H54 (cell line): Measurements from ENCODE around the gene ZNF428.
A peak's percentile ranks its signal among the peaks of the same experiment; 100 is the strongest.

Experiments
- DNase-seq: peaks from one replicate; pipeline ENCODE4 v3.0.0; 2011; ENCODE audit warnings: low spot score, mixed read lengths; ENCODE audit not compliant: insufficient read length
- FAIRE-seq: peaks from 3 replicates; lab custom pipeline; 2011; peaks lifted over from hg19 to GRCh38; lab: Jason Lieb, UNC
- POLR2A ChIP-seq: IDR thresholded peaks from 2 replicates; pipeline ENCODE4 v1.6.1; 2011; ENCODE audit warnings: low read depth, mild to moderate bottlenecking, low read length

The ZNF428 gene

DNA sequence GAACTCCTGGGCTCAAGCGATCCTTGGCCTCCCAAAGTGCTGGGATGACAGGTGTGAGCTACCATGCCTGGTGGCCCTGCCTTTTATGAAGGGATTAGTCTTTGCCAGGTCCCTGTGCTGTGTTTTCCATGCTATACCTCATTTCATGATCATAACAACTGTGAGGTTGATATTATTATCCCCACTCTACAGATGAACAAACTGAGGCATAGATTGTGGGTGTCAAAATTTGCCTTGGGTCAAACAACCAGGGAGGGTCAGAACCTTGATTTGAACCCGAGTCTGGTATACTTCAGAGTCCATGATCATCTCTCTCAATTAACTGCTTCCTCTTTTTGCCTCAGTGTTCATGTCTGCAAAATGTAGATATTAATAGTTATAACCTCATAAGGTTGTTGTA lies 36.9 kb downstream of the ZNF428 start:
- no peak for TF ChIP-seq POLR2A
- DNase-seq (no peak), FAIRE-seq (no peak)

DNA sequence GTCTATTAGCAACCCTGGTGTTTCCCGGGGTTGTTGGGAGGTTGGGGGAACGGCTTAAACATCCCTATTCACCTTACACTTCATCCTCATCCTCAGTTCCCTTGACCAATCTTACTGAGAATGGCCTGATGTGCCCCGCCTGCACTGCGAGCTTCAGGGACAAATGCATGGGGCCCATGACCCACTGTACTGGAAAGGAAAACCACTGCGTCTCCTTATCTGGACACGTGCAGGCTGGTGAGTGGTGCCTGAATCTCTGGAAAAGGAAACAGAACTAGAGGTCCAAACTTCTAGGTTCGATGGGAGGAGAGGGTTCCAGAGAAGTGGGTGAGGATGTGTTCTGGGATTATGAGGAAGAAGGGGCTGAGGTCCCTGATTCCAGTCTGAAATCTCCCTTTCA lies 38.0 kb downstream of the ZNF428 start:
- DNase-seq (no peak), FAIRE-seq (no peak)
- no peak for TF ChIP-seq POLR2A

- DNase-seq = no peak
- TF ChIP-seq POLR2A = no peak
- FAIRE-seq = no peak
Measured at GRCh38 chr19:43578787-43579186, 40.6 kb downstream of the ZNF428 start.

DNA sequence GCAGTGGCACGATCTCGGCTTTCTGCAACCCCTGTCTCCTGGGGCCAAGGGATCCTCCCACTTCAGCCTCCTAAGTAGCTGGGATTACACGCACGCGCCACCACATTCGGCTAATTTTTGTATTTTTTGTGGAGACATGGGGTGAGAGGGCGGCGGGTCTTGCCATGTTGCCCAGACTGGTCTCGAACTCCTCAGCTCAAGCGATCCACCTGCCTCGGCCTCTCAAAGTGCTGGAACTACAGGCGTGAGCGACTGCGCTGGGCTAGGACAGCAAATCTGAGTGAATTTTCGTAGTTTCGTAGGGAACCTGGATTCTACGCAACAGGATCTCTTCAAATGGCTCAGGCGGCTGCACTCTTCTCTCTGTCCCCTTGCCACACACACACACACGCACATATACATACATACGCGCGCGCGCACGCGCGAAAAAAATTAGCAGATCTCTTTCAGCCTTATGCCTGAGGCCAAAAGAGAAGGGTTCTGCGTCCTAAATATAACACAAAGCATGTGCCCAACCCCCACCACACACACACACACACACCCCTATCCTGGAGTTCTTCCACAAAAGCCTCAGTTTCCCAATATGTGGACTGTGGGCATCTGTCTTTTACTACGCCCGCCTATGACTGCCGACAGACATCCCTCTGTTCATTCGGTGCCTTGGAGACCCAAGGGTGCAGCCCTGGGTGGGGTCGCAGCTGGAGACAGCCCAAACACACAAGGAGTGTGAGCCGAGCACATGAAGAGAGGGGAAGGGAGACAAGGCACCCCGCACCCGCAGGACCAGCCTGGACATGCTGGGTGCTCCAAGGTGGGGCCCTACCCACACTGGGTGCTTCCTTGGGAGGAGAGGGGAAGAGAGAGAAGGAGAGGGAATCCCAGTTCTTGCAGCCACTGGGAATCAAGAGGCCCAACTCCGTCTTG lies 43.2 kb downstream of the ZNF428 start:
- TF ChIP-seq POLR2A = no peak
- DNase-seq = no peak
- FAIRE-seq = no peak

- TF ChIP-seq POLR2A = peak; percentile 60
- FAIRE-seq (peak; percentile 90), DNase-seq (peak; percentile 99)
Measured at GRCh38 chr19:43575156-43575950, 44.1 kb downstream of the ZNF428 start, which contains the start of the genes PINLYP and XRCC1. Gene PINLYP, plus strand, starts transcription at chr19:43575801. Its CDS starts 1,391 bp downstream, at chr19:43577192. Gene XRCC1, minus strand, starts transcription at chr19:43575527. Its CDS starts 69 bp downstream, at chr19:43575458.

DNA sequence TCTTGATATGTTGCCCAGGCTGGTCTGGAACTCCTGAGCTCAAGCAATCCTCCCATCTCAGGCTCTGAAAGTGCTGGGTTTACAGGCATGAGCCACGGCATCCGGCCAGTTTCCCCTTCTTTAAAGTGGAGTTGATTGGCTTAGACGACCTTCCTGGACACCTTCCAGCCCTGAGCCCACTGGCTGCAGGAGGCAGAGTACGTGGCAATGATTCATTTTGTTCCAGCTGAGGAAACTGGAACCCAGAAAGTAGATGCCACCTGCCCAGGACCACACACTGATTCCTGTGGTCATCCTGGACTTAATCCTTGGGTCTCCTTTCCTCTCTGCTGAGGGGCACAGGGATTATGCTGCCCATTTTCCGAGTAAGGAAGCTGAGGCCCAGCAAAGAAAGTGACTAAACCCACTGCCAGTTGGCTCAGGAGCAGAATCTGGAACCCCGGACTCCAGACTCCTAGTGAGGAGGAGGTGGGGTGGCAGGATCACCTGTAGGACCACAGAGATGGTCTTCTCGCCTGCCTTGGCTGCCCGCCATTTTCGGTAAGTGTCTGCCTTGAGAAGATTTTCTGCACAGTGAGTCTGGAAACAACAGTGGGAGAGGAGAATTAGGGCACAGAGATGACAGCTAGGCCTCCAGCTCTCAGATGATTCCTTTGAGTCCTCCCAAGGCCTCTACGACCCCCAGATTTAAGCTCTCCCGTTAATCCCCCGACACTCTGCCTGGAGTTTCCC lies 44.8 kb downstream of the ZNF428 start:
- no peak for FAIRE-seq
- 0 out of 2 replicates have a peak, but pooled peaks have one; percentile 32 for TF ChIP-seq POLR2A
- peak; percentile 62 for DNase-seq

DNA sequence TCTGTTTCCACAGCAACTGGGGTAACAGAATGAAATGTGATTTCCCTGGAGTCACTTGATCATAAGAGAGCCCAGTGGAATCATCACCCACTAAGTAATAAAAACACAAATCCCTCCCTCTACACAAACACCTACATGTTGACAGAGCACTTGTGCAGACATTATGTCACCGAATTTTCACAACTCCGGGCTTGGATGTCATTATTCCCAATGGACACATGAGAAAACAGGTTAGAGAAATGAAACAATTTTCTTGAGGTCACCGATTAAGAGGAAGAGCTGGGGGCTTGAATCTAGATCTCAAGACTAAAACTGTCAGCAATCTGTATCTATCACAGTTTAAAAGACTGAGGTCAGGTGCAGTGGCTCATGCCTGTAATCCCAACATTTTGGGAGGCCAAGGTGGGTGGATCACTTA lies 47.2 kb downstream of the ZNF428 start:
- FAIRE-seq = no peak
- DNase-seq = no peak
- TF ChIP-seq POLR2A = no peak

- TF ChIP-seq POLR2A = no peak
- FAIRE-seq (no peak), DNase-seq (no peak)
Measured at GRCh38 chr19:43570174-43570791, 49.1 kb downstream of the ZNF428 start.

DNA sequence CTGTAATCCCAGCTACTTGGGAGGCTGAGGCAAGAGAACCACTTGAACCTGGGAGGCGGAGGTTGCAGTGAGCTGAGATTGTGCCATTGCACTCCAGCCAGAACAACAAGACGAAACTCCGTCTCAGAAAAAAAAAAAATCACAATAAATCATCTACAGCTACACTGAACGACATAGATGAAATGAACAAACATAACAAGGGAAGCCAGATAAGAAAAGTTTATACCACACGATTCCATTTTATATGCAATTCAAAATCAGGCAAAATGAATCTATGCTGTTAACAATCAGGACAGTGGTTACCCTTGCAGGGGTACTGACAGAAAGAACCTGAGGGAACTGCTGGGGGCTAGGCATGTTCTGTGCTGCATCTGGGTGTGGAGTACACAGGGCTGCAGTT lies 49.8 kb downstream of the ZNF428 start:
- TF ChIP-seq POLR2A = no peak
- FAIRE-seq (no peak), DNase-seq (no peak)

DNA sequence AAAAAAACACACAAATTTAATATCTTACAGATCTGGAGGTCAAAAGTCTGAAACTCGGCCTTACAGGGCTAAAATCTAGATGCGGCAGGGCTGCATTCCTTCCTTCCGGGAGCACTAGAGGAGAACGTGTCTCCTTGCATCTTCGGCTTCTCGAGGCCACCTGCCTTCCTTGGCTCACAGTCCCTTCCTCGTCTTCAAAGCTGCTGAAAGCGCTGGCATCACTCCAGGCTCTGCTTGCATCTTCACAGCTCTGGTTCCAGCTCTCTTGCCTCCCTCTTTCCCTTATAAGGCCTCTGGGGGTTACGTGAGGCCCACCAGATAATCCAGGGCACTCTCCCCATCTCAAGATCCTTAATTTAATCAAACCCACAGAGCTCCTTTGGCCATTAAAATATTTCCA lies 54.6 kb downstream of the ZNF428 start:
- no peak for FAIRE-seq
- TF ChIP-seq POLR2A = no peak
- DNase-seq = no peak

DNA sequence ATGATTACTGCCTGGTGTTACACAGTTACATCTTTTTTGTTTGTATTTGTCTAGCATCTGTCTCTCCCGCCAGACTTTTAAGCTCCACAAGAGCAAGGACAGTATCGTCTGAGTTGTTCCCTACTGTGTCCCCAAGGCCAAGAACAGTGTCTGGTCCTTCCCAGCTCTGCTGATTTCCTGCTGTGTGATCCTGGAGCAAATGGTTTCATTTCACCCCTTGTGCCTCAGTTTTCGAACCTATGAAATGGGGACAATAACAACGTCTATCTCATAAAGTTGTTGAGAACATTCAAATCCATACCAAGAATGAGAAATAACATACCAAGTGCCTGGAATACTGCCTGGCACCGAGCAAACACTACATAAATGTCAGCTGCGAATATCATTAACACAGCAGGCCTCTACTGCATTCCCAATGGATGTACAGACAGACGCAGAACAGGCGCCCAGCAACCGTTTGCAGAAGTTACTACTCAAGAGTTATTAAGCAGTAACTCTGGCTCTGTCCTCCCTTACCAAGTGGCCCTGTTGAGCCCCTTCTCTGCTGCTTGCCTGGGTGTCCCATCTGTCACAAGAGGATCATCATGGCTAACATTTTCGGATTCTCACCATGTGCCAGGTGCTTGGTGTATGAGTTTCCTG lies 55.5 kb downstream of the ZNF428 start:
- TF ChIP-seq POLR2A = no peak
- no peak for FAIRE-seq

GRCh38 chr19:43562698-43563241 lies 56.7 kb downstream of the ZNF428 start:
- 0 out of 2 replicates have a peak, but pooled peaks have one; percentile 9 for TF ChIP-seq POLR2A
- peak; percentile 72 for FAIRE-seq
- peak; percentile 93 for DNase-seq

More for the DNA sequence above, 55.5 kb downstream of the ZNF428 start:
- DNase-seq = no peak

DNA sequence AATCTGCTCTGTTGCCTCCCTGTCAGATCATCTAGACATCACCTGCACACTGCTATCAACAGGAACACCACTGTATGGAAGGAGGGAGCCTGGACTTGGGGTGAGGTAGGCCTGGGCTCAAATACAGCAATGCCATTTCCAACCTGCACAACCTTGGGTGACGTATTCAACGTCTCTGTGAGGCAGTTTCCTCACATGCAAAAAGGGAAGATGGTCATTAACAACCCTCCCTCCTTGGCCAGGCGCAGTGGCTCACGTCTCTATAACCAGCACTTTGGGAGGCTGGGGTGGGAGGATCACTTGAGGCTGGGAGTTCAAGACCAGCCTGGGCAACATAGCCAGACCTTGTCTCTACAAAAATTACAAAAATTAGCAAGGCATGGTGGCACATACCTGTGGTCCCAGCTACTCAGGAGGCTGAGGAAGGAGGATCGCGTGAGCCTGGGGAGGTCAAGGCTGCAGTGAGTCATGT lies 57.2 kb downstream of the ZNF428 start:
- no peak for TF ChIP-seq POLR2A
- DNase-seq (no peak), FAIRE-seq (no peak)
